Ecto neural progenitor cell (in vitro differentiated cells): ENCODE data around the gene MNX1.

Experiments used
- DNase-seq: peaks from one replicate; pipeline ENCODE4 v3.0.0-alpha.2; 2018; ENCODE audit warnings: low spot score

The MNX1 gene

GRCh38 chr7:157032644-157033482, 22.4 kb upstream of the MNX1 start:
- DNase-seq: no peak

- no peak for DNase-seq
Measured at GRCh38 chr7:157032128-157032527, 21.7 kb upstream of the MNX1 start.

GRCh38 chr7:157028199-157028903, 17.9 kb upstream of the MNX1 start:
- no peak for DNase-seq

GRCh38 chr7:157027568-157028198, 17.2 kb upstream of the MNX1 start:
- DNase-seq: no peak

GRCh38 chr7:157024716-157025115, 14.3 kb upstream of the MNX1 start:
- DNase-seq: no peak

- DNase-seq: no peak
Measured at GRCh38 chr7:157023589-157023905, 13.1 kb upstream of the MNX1 start.

GRCh38 chr7:157022681-157023588, 12.5 kb upstream of the MNX1 start:
- no peak for DNase-seq

- no peak for DNase-seq
Measured at GRCh38 chr7:157021871-157022680, 11.6 kb upstream of the MNX1 start.

- DNase-seq: no peak
Measured at GRCh38 chr7:157021071-157021870, 10.8 kb upstream of the MNX1 start.

- no peak for DNase-seq
Measured at GRCh38 chr7:157020514-157021070, 10.1 kb upstream of the MNX1 start.

- no peak for DNase-seq
Measured at GRCh38 chr7:157019718-157020451, 9.4 kb upstream of the MNX1 start.

- DNase-seq: no peak
Measured at GRCh38 chr7:157018997-157019608, 8.6 kb upstream of the MNX1 start.

GRCh38 chr7:157018328-157018996, 8.0 kb upstream of the MNX1 start:
- DNase-seq: no peak

- DNase-seq: no peak
Measured at GRCh38 chr7:157017603-157018327, 7.3 kb upstream of the MNX1 start.

- DNase-seq: no peak
Measured at GRCh38 chr7:157017149-157017548, 6.7 kb upstream of the MNX1 start.

- peak; percentile 50 for DNase-seq
Measured at GRCh38 chr7:157016352-157017041, 6.0 kb upstream of the MNX1 start.

GRCh38 chr7:157016024-157016351, 5.5 kb upstream of the MNX1 start:
- no peak for DNase-seq
